GM21786 (cell line): Measurements from ENCODE around the gene RO60.

Experiments
- ATAC-seq: cut with Tn5 transposase; IDR thresholded peaks from one replicate; pipeline ENCODE4 v1.9.1; 2021; ENCODE audit not compliant: unreplicated experiment

Gene RO60

GRCh38 chr1:193105821-193106177 lies 46.4 kb downstream of the RO60 start:
- no peak for ATAC-seq

GRCh38 chr1:193108471-193108870 lies 49.1 kb downstream of the RO60 start:
- no peak for ATAC-seq
